IMR-90 (cell line): ENCODE measurements around the gene USH2A. TPM values are rescaled to one million over a fixed set of nuclear protein-coding genes. Genes with fewer than 3 reads are reported as not detected.

Experiments
- ATAC-seq: fragments of 200-7000 bp; cut with Tn5 transposase; 2 replicates; pipeline ENCODE4 v1.9.1; 2020; ENCODE audit warnings: low read depth, mild to moderate bottlenecking, moderate library complexity
- BruUV-seq: library from RNA; stranded (reverse); fragments of 400-500 nt; replicated peaks from 2 replicates; lab custom pipeline; 2021; lab: Mats Ljungman, UMichigan
- CTCF ChIA-PET: fragments of 300-600 bp; formaldehyde crosslinking; extraction: SDS; loops from one replicate; lab custom pipeline; 2021; ENCODE audit warnings: antibody characterized with exemption; lab: Yijun Ruan, JAX
- POLR2A ChIA-PET: fragments of 300-600 bp; sonication (Branson Sonifier 250); formaldehyde crosslinking; loops from one replicate; lab custom pipeline; 2022; ENCODE audit warnings: antibody characterized with exemption; ENCODE audit not compliant: unreplicated experiment; lab: Charles Lee
- DNase-seq: peaks from one replicate; pipeline ENCODE4 v3.0.0; 2013
- H2AFZ ChIP-seq: replicated peaks from 2 replicates; pipeline ENCODE3; 2013; ENCODE audit warnings: low read length, mild to moderate bottlenecking; ENCODE audit not compliant: poor library complexity
- H2AK5ac ChIP-seq: 2 replicates; pipeline ENCODE4 v1.6.1; 2013; ENCODE audit warnings: low read depth, low read length, inconsistent platforms
- H2AK9ac ChIP-seq: replicated peaks from 2 replicates; pipeline ENCODE3; 2013; ENCODE audit warnings: mild to moderate bottlenecking, low read depth, low read length, moderate library complexity; ENCODE audit not compliant: poor library complexity
- H2BK120ac ChIP-seq: 2 replicates; pipeline ENCODE4 v1.6.1; 2013; ENCODE audit warnings: low read depth, low read length, inconsistent platforms
- H2BK15ac ChIP-seq: 3 replicates; pipeline ENCODE4 v1.6.1; 2013; ENCODE audit warnings: low read depth, low read length, inconsistent platforms
- H2BK20ac ChIP-seq: 2 replicates; pipeline ENCODE4 v1.6.1; 2013; ENCODE audit warnings: low read depth, mild to moderate bottlenecking, inconsistent platforms, low read length, moderate library complexity
- H2BK5ac ChIP-seq: 2 replicates; pipeline ENCODE4 v1.6.1; 2013; ENCODE audit warnings: mild to moderate bottlenecking, low read depth, low read length, inconsistent platforms; ENCODE audit not compliant: poor library complexity, severe bottlenecking
- H3K14ac ChIP-seq: replicated peaks from 2 replicates; pipeline ENCODE4 v1.6.1; 2013; ENCODE audit warnings: low read depth, low read length, inconsistent platforms
- H3K18ac ChIP-seq: 2 replicates; pipeline ENCODE4 v1.6.1; 2013; ENCODE audit warnings: low read depth, low read length, control low read depth
- H3K23ac ChIP-seq: 2 replicates; pipeline ENCODE4 v1.6.1; 2013; ENCODE audit warnings: low read depth, low read length, inconsistent platforms
- H3K27ac ChIP-seq: 2 replicates; pipeline ENCODE4 v1.5.1; 2013; ENCODE audit warnings: mild to moderate bottlenecking, control low read depth, low read length; ENCODE audit not compliant: insufficient read depth
- H3K27me3 ChIP-seq: 2 replicates; pipeline ENCODE4 v1.6.1; 2013; ENCODE audit warnings: low read length; ENCODE audit not compliant: control insufficient read depth, insufficient read depth
- H3K36me3 ChIP-seq: 2 replicates; pipeline ENCODE4 v1.6.1; 2013; ENCODE audit warnings: low read length, mixed read lengths; ENCODE audit not compliant: control insufficient read depth, insufficient read depth
- H3K4ac ChIP-seq: 2 replicates; pipeline ENCODE4 v1.6.1; 2013; ENCODE audit warnings: low read depth, low read length, inconsistent platforms
- H3K4me1 ChIP-seq: 2 replicates; pipeline ENCODE4 v1.6.1; 2013; ENCODE audit warnings: low read length, mixed read lengths; ENCODE audit not compliant: control insufficient read depth, insufficient read depth
- H3K4me2 ChIP-seq: 2 replicates; pipeline ENCODE4 v1.6.1; 2013; ENCODE audit warnings: low read depth, mild to moderate bottlenecking, control low read depth, low read length, moderate library complexity
- H3K4me3 ChIP-seq: 2 replicates; pipeline ENCODE4 v1.5.1; 2013; ENCODE audit warnings: low read depth, mild to moderate bottlenecking, control low read depth, low read length, moderate library complexity; ENCODE audit not compliant: insufficient read depth
- H3K56ac ChIP-seq: 2 replicates; pipeline ENCODE4 v1.6.1; 2013; ENCODE audit warnings: low read length, inconsistent platforms; ENCODE audit not compliant: insufficient read depth; ENCODE audit errors: extremely low read depth
- H3K79me1 ChIP-seq, 2 experiments: 2 replicates each; pipeline ENCODE4 v1.6.1; 2013; ENCODE audit warnings: low read length in 2 of 2, inconsistent platforms in 1 of 2, low read depth in 1 of 2
- H3K9ac ChIP-seq: 2 replicates; pipeline ENCODE4 v1.6.1; 2013; ENCODE audit warnings: low read depth, low read length, control low read depth
- H3K9me1 ChIP-seq: 2 replicates; pipeline ENCODE4 v1.6.1; 2013; ENCODE audit warnings: low read length, inconsistent platforms; ENCODE audit not compliant: insufficient read depth
- H3K9me3 ChIP-seq: 2 replicates; pipeline ENCODE4 v1.6.1; 2013; ENCODE audit warnings: low read length; ENCODE audit not compliant: control insufficient read depth, insufficient read depth
- H4K20me1 ChIP-seq: 2 replicates; pipeline ENCODE4 v1.6.1; 2013; ENCODE audit warnings: low read length, inconsistent platforms; ENCODE audit not compliant: insufficient read depth
- H4K5ac ChIP-seq: 2 replicates; pipeline ENCODE4 v1.6.1; 2013; ENCODE audit warnings: mild to moderate bottlenecking, low read depth, low read length, control low read depth
- H4K8ac ChIP-seq, 2 experiments: 2 replicates each; pipeline ENCODE4 v1.6.1; 2013; ENCODE audit warnings: low read depth in 2 of 2, low read length in 2 of 2, control low read depth in 1 of 2, inconsistent platforms in 1 of 2
- H4K91ac ChIP-seq: 2 replicates; pipeline ENCODE4 v1.6.1; 2013; ENCODE audit warnings: low read depth, low read length, inconsistent platforms; ENCODE audit not compliant: insufficient read depth
- BHLHE40 ChIP-seq: fragments of 150-350 bp; IDR thresholded peaks from 2 replicates; pipeline ENCODE4 v1.6.1; 2016; ENCODE audit warnings: mild to moderate bottlenecking, low read depth, low read length
- FOS ChIP-seq: fragments of 150-350 bp; IDR thresholded peaks from 2 replicates; pipeline ENCODE4 v1.6.1; 2016; ENCODE audit warnings: low read depth, low read length
- MXI1 ChIP-seq: IDR thresholded peaks from 2 replicates; pipeline ENCODE4 v1.6.1; 2012; ENCODE audit warnings: low read depth, mild to moderate bottlenecking, low read length, moderate library complexity, borderline replicate concordance
- SMC3 ChIP-seq: fragments of 150-350 bp; IDR thresholded peaks from 2 replicates; pipeline ENCODE4 v1.6.1; 2016; ENCODE audit warnings: low read depth, mild to moderate bottlenecking, antibody characterized with exemption, low read length, moderate library complexity
- WGBS, 2 experiments: methylation state at CpG; one replicate each; pipeline versions ENCODE4 v1.1.5 to v1.1.7; 2013; ENCODE audit warnings: missing lambda C conversion rate in 2 of 2; ENCODE audit not compliant: insufficient read length in 1 of 2; ENCODE audit errors: extremely low coverage in 2 of 2; 5-methylcytosine and 5-hydroxymethylcytosine counted together
- dilution Hi-C: fragments of 300-500 bp; cut with HindIII; formaldehyde crosslinking; loops from one replicate; pipeline ENCODE4 v1.14.3; 2018; ENCODE audit warnings: low sequenced_read_pairs; ENCODE audit not compliant: unreplicated experiment
- in situ Hi-C: fragments of 300-500 bp; cut with MboI; formaldehyde crosslinking; loops from 3 replicates; pipeline ENCODE4 v1.14.3; 2019; ENCODE audit warnings: low sequenced_read_pairs, inconsistent platforms, mixed read lengths
- intact Hi-C: fragments of 100-400 bp; cut with micrococcal nuclease; formaldehyde crosslinking; loops from 2 replicates; pipeline ENCODE4 v1.10.0; 2022
- polyA plus RNA-seq, 3 experiments: library from polyadenylated mRNA; depleted of rRNA; stranded (reverse); fragments of >200 nt; gene quantifications; 2 replicates each; pipeline ENCODE4 v1.2.3, GENCODE V29; 2012; ENCODE audit warnings: low replicate concordance in 1 of 3
- total RNA-seq: library from RNA; depleted of rRNA; stranded (reverse); fragments of >200 nt; gene quantifications from 2 replicates; pipeline ENCODE4 v1.2.3, GENCODE V29; 2012

The USH2A gene
- total and polyA plus RNA-seq, 2 of the 4 experiments (the other 2 are of a cell fraction), result under 0.01 to 0.02 TPM

DNA sequence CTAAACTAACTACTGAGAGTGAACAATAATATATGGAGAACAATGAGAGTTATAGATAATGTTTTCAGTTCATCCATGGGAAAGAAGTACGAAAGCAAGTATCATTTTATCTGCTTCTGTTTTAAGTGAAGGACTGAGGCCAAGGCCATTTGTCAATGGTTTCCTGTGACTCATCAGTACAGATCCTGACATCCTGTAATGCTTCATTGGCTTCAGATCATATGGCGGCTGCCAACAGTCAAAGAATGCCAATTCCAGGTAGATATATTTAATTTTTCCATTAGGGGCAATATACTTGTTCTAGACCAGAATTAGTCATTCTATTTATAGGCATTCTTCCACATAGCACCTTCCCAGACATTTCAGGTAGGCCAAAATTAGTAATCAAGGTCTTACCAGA, 97.3 kb downstream of the USH2A start:
- H3K23ac ChIP-seq, result no peak overlapping the region
- no peak overlapping the region for H3K4me3 ChIP-seq
- no peak overlapping the region for H3K4me2 ChIP-seq
- no peak overlapping the region for H2AK5ac ChIP-seq
- no peaks in the 10 kb centered on the region for H3K36me3 ChIP-seq
- H3K14ac ChIP-seq, result no peak overlapping the region
- H3K9me1 ChIP-seq, result no peaks in the 10 kb centered on the region
- H3K9ac ChIP-seq, result no peak overlapping the region
- H2BK120ac ChIP-seq, result no peak overlapping the region
- dilution Hi-C loops, result no loop called here
- no peaks in the 10 kb centered on the region for H4K20me1 ChIP-seq
- H2BK5ac ChIP-seq, result no peak overlapping the region
- no peak overlapping the region for H3K18ac ChIP-seq
- no peak for ATAC-seq
- no peak overlapping the region for H2BK20ac ChIP-seq
- BruUV-seq, result no TSS peak
- ChIA-PET POLR2A (no interaction called here), CTCF (no interaction called here)
- H4K8ac ChIP-seq, result no peak overlapping the region
- DNase-seq, result peak; percentile 3
- TF ChIP-seq FOS (no peak), BHLHE40 (no peak), SMC3 (no peak), MXI1 (no peak)
- H2AK9ac ChIP-seq, result no peak overlapping the region
- WGBS, 2 experiments, result no CpG with 5 or more reads among the region's 2 CpGs
- H3K4ac ChIP-seq, result no peak overlapping the region
- H2BK15ac ChIP-seq, result no peak overlapping the region
- H4K5ac ChIP-seq, result no peak overlapping the region
- H3K9me3 ChIP-seq, result no peaks in the 10 kb centered on the region
- H2AFZ ChIP-seq, result no peak overlapping the region
- 0 out of 2 replicates have a peak, but pooled peaks cover 2% of the 10 kb centered on the region for H3K4me1 ChIP-seq
- intact Hi-C loops, result no loop called here
- no peak overlapping the region for H3K27ac ChIP-seq
- H4K91ac ChIP-seq, result no peak overlapping the region
- H3K56ac ChIP-seq, result no peak overlapping the region
- in situ Hi-C loops, result no loop called here
- no peaks in the 10 kb centered on the region for H3K27me3 ChIP-seq
- H3K79me1 ChIP-seq, result no peaks in the 10 kb centered on the region
